Measurements from ENCODE around the gene ST8SIA3. TPM values are rescaled to one million over a fixed set of nuclear protein-coding genes. Genes with fewer than 3 reads are reported as not detected.

ST8SIA3 gene
- total RNA-seq, 1 donor from 2014 or later = not detected

DNA sequence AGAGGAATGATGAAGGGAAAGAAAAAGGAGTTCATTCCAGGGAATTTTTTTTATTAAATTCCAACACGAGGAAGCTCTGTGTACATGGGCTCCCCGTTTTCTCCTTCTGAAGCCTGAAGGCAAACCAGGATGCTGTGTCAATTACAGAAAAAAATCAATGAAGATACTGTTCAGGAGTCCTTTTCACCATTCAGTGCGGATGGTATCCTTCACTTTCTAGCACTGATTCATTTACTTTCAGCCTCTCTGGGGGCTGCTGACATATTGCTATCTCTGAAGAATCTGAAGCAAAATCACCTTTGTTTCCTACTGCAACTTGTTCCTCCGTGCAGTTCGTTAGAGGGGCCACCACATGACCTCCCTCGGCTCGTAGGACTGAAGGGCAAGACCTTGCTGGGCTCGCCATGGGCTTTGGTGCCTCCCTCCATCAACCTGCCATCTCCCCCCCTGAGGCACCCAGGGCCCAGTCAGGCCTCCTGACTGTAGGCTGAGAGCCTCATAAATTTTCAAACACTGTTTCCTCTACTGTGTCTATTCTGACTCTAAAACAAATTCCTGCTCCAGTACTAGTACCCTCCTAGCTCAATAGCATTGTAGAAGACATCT, 25.5 kb upstream of the ST8SIA3 start:
- Histone ChIP-seq H3K27ac (replicated peaks) (no peak overlapping the region), H3K4me3 (no peak overlapping the region), H3K27me3 (ENCODE audit: low read depth) (peaks cover 16% of the 10 kb centered on the region), H3K36me3 (no peaks in the 10 kb centered on the region), H3K9me3 (replicated peaks) (no peaks in the 10 kb centered on the region), H3K4me1 (no peaks in the 10 kb centered on the region)
- DNase-seq = no peak
- TF ChIP-seq CTCF (IDR thresholded peaks at IDR 0.05; ENCODE audit: borderline replicate concordance) = no peak
- intact Hi-C loops (cut with micrococcal nuclease) = no loop called here

DNA sequence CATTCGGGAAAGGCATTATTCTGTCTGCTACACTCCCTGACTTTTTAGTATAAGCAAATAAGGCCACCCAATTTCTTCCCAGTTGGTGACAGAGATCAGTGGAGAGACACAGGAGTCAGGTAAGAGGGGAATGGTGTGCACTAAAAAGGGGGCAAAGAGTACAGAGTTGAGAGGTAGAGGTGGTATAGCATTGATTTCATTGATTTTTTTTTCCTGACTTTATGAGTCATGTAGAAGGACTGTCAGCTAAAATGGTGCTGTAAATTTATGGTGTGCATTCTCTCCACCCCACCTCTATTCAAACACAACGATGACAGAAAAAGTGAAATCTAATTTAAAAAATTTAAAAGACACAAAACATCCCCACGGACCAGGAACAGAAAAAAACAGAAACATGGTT, 23.7 kb upstream of the ST8SIA3 start:
- intact Hi-C loops (cut with micrococcal nuclease) = no loop called here
- no peak for TF ChIP-seq CTCF (IDR thresholded peaks at IDR 0.05; ENCODE audit: borderline replicate concordance)

DNA sequence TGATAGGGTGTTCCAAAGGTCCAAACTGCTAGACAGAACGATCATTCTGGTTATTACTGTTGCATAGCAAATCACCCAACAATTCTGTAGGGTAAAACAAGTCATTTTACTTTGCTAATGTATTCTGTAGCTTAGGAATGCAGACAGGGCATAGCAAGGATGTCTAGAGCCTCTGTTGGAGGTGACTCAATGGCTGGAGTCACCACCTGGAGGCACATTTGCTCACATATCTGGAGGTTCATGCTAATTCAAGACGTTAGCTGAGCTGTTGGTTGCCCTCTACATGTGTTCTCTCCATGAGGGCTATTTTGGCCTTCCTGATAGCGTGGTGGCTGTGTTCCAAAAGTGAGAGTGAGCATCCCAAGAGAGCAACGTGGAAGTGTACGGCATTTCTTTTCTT, 22.5 kb upstream of the ST8SIA3 start:
- Histone ChIP-seq H3K4me1 (no peaks in the 10 kb centered on the region), H3K27ac (replicated peaks) (no peak overlapping the region), H3K4me3 (no peak overlapping the region), H3K27me3 (ENCODE audit: low read depth) (peaks cover 33% of the 10 kb centered on the region), H3K36me3 (no peaks in the 10 kb centered on the region), H3K9me3 (replicated peaks) (no peaks in the 10 kb centered on the region)
- no peak for DNase-seq
- TF ChIP-seq CTCF (IDR thresholded peaks at IDR 0.05; ENCODE audit: borderline replicate concordance) = no peak
- intact Hi-C loops (cut with micrococcal nuclease) = no loop called here

More for the DNA sequence above, 23.7 kb upstream of the ST8SIA3 start:
- H3K27me3 ChIP-seq (ENCODE audit: low read depth) = peaks cover 25% of the 10 kb centered on the region
- no peak for DNase-seq
- no peaks in the 10 kb centered on the region for H3K36me3 ChIP-seq
- H3K27ac ChIP-seq (replicated peaks) = no peak overlapping the region
- H3K4me3 ChIP-seq = no peak overlapping the region
- H3K9me3 ChIP-seq (replicated peaks) = no peaks in the 10 kb centered on the region
- no peaks in the 10 kb centered on the region for H3K4me1 ChIP-seq

GRCh38 chr18:57331718-57332117, 20.6 kb upstream of the ST8SIA3 start:
- Histone ChIP-seq H3K27ac (replicated peaks) (no peak overlapping the region), H3K4me1 (no peaks in the 10 kb centered on the region), H3K9me3 (replicated peaks) (no peaks in the 10 kb centered on the region), H3K27me3 (ENCODE audit: low read depth) (peaks cover 40% of the 10 kb centered on the region), H3K36me3 (no peaks in the 10 kb centered on the region), H3K4me3 (no peak overlapping the region)
- no peak for TF ChIP-seq CTCF (IDR thresholded peaks at IDR 0.05; ENCODE audit: borderline replicate concordance)
- intact Hi-C loops (cut with micrococcal nuclease) = no loop called here
- no peak for DNase-seq

DNA sequence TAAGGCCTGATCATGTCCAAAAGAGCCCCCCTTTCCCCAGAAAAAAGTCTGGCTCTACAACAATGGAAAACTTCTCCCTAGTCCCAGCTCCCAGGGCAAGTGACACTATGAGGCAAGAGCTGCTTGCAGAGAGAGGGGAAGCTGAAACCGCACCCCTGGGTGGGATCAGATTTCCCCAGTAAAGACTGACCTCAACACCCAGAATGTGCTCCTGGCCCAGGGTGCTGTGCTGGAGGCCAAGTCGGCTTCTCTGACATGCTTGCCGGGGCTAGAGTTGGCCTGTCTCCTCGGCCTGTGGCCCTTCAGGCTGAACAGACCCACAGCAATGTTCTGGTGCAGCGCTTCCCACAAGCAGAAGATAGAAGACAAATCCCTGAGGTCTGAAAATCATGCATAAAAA, 18.4 kb upstream of the ST8SIA3 start:
- Histone ChIP-seq H3K4me3 (no peak overlapping the region), H3K36me3 (no peaks in the 10 kb centered on the region), H3K4me1 (no peaks in the 10 kb centered on the region), H3K27ac (replicated peaks) (no peak overlapping the region), H3K27me3 (ENCODE audit: low read depth) (peaks cover 63% of the 10 kb centered on the region), H3K9me3 (replicated peaks) (no peaks in the 10 kb centered on the region)
- DNase-seq = no peak
- intact Hi-C loops (cut with micrococcal nuclease) = no loop called here
- TF ChIP-seq CTCF (IDR thresholded peaks at IDR 0.05; ENCODE audit: borderline replicate concordance) = no peak

All from left ventricle myocardium inferior (tissue), 1 donor.